IMR-90 (cell line): ENCODE measurements around the gene PM20D2. TPM values are rescaled to one million over a fixed set of nuclear protein-coding genes. Genes with fewer than 3 reads are reported as not detected.

Experiments used
- ATAC-seq: fragments of 200-7000 bp; cut with Tn5 transposase; 2 replicates; pipeline ENCODE4 v1.9.1; 2020; ENCODE audit warnings: low read depth, mild to moderate bottlenecking, moderate library complexity
- BruUV-seq: library from RNA; stranded (reverse); fragments of 400-500 nt; replicated peaks from 2 replicates; lab custom pipeline; 2021; lab: Mats Ljungman, UMichigan
- CTCF ChIA-PET: fragments of 300-600 bp; formaldehyde crosslinking; extraction: SDS; loops from one replicate; lab custom pipeline; 2021; ENCODE audit warnings: antibody characterized with exemption; lab: Yijun Ruan, JAX
- POLR2A ChIA-PET: fragments of 300-600 bp; sonication (Branson Sonifier 250); formaldehyde crosslinking; loops from one replicate; lab custom pipeline; 2022; ENCODE audit warnings: antibody characterized with exemption; ENCODE audit not compliant: unreplicated experiment; lab: Charles Lee
- DNase-seq: peaks from one replicate; pipeline ENCODE4 v3.0.0; 2013
- H2AFZ ChIP-seq: replicated peaks from 2 replicates; pipeline ENCODE3; 2013; ENCODE audit warnings: low read length, mild to moderate bottlenecking; ENCODE audit not compliant: poor library complexity
- H2AK5ac ChIP-seq: 2 replicates; pipeline ENCODE4 v1.6.1; 2013; ENCODE audit warnings: low read depth, low read length, inconsistent platforms
- H2AK9ac ChIP-seq: replicated peaks from 2 replicates; pipeline ENCODE3; 2013; ENCODE audit warnings: mild to moderate bottlenecking, low read depth, low read length, moderate library complexity; ENCODE audit not compliant: poor library complexity
- H2BK120ac ChIP-seq: 2 replicates; pipeline ENCODE4 v1.6.1; 2013; ENCODE audit warnings: low read depth, low read length, inconsistent platforms
- H2BK15ac ChIP-seq: 3 replicates; pipeline ENCODE4 v1.6.1; 2013; ENCODE audit warnings: low read depth, low read length, inconsistent platforms
- H2BK20ac ChIP-seq: 2 replicates; pipeline ENCODE4 v1.6.1; 2013; ENCODE audit warnings: low read depth, mild to moderate bottlenecking, inconsistent platforms, low read length, moderate library complexity
- H2BK5ac ChIP-seq: 2 replicates; pipeline ENCODE4 v1.6.1; 2013; ENCODE audit warnings: mild to moderate bottlenecking, low read depth, low read length, inconsistent platforms; ENCODE audit not compliant: poor library complexity, severe bottlenecking
- H3K14ac ChIP-seq: replicated peaks from 2 replicates; pipeline ENCODE4 v1.6.1; 2013; ENCODE audit warnings: low read depth, low read length, inconsistent platforms
- H3K18ac ChIP-seq: 2 replicates; pipeline ENCODE4 v1.6.1; 2013; ENCODE audit warnings: low read depth, low read length, control low read depth
- H3K23ac ChIP-seq: 2 replicates; pipeline ENCODE4 v1.6.1; 2013; ENCODE audit warnings: low read depth, low read length, inconsistent platforms
- H3K27ac ChIP-seq: 2 replicates; pipeline ENCODE4 v1.5.1; 2013; ENCODE audit warnings: mild to moderate bottlenecking, control low read depth, low read length; ENCODE audit not compliant: insufficient read depth
- H3K27me3 ChIP-seq: 2 replicates; pipeline ENCODE4 v1.6.1; 2013; ENCODE audit warnings: low read length; ENCODE audit not compliant: control insufficient read depth, insufficient read depth
- H3K36me3 ChIP-seq: 2 replicates; pipeline ENCODE4 v1.6.1; 2013; ENCODE audit warnings: low read length, mixed read lengths; ENCODE audit not compliant: control insufficient read depth, insufficient read depth
- H3K4ac ChIP-seq: 2 replicates; pipeline ENCODE4 v1.6.1; 2013; ENCODE audit warnings: low read depth, low read length, inconsistent platforms
- H3K4me1 ChIP-seq: 2 replicates; pipeline ENCODE4 v1.6.1; 2013; ENCODE audit warnings: low read length, mixed read lengths; ENCODE audit not compliant: control insufficient read depth, insufficient read depth
- H3K4me2 ChIP-seq: 2 replicates; pipeline ENCODE4 v1.6.1; 2013; ENCODE audit warnings: low read depth, mild to moderate bottlenecking, control low read depth, low read length, moderate library complexity
- H3K4me3 ChIP-seq: 2 replicates; pipeline ENCODE4 v1.5.1; 2013; ENCODE audit warnings: low read depth, mild to moderate bottlenecking, control low read depth, low read length, moderate library complexity; ENCODE audit not compliant: insufficient read depth
- H3K56ac ChIP-seq: 2 replicates; pipeline ENCODE4 v1.6.1; 2013; ENCODE audit warnings: low read length, inconsistent platforms; ENCODE audit not compliant: insufficient read depth; ENCODE audit errors: extremely low read depth
- H3K79me1 ChIP-seq, 2 experiments: 2 replicates each; pipeline ENCODE4 v1.6.1; 2013; ENCODE audit warnings: low read length in 2 of 2, inconsistent platforms in 1 of 2, low read depth in 1 of 2
- H3K9ac ChIP-seq: 2 replicates; pipeline ENCODE4 v1.6.1; 2013; ENCODE audit warnings: low read depth, low read length, control low read depth
- H3K9me1 ChIP-seq: 2 replicates; pipeline ENCODE4 v1.6.1; 2013; ENCODE audit warnings: low read length, inconsistent platforms; ENCODE audit not compliant: insufficient read depth
- H3K9me3 ChIP-seq: 2 replicates; pipeline ENCODE4 v1.6.1; 2013; ENCODE audit warnings: low read length; ENCODE audit not compliant: control insufficient read depth, insufficient read depth
- H4K20me1 ChIP-seq: 2 replicates; pipeline ENCODE4 v1.6.1; 2013; ENCODE audit warnings: low read length, inconsistent platforms; ENCODE audit not compliant: insufficient read depth
- H4K5ac ChIP-seq: 2 replicates; pipeline ENCODE4 v1.6.1; 2013; ENCODE audit warnings: mild to moderate bottlenecking, low read depth, low read length, control low read depth
- H4K8ac ChIP-seq, 2 experiments: 2 replicates each; pipeline ENCODE4 v1.6.1; 2013; ENCODE audit warnings: low read depth in 2 of 2, low read length in 2 of 2, control low read depth in 1 of 2, inconsistent platforms in 1 of 2
- H4K91ac ChIP-seq: 2 replicates; pipeline ENCODE4 v1.6.1; 2013; ENCODE audit warnings: low read depth, low read length, inconsistent platforms; ENCODE audit not compliant: insufficient read depth
- BHLHE40 ChIP-seq: fragments of 150-350 bp; IDR thresholded peaks from 2 replicates; pipeline ENCODE4 v1.6.1; 2016; ENCODE audit warnings: mild to moderate bottlenecking, low read depth, low read length
- CEBPB ChIP-seq: IDR thresholded peaks from 2 replicates; pipeline ENCODE4 v1.6.1; 2012; ENCODE audit warnings: low read depth, low read length, improper control_type of control experiment
- CHD1 ChIP-seq: IDR thresholded peaks from 2 replicates; pipeline ENCODE4 v1.6.1; 2012; ENCODE audit warnings: low read depth, low read length, improper control_type of control experiment
- CTCF ChIP-seq: conservative IDR thresholded peaks from 2 replicates; pipeline ENCODE4 v1.5.1; 2012; ENCODE audit warnings: mild to moderate bottlenecking, low read depth, low read length, improper control_type of control experiment
- ELK1 ChIP-seq: fragments of 150-350 bp; IDR thresholded peaks from 2 replicates; pipeline ENCODE4 v1.6.1; 2016; ENCODE audit warnings: low read depth, mild to moderate bottlenecking, low read length, moderate library complexity, borderline replicate concordance
- MAFK ChIP-seq: IDR thresholded peaks from 2 replicates; pipeline ENCODE4 v1.6.1; 2012; ENCODE audit warnings: low read depth, low read length, improper control_type of control experiment
- MAZ ChIP-seq: IDR thresholded peaks from 2 replicates; pipeline ENCODE4 v1.6.1; 2012; ENCODE audit warnings: low read depth, mild to moderate bottlenecking, low read length, improper control_type of control experiment, moderate library complexity, borderline replicate concordance
- MXI1 ChIP-seq: IDR thresholded peaks from 2 replicates; pipeline ENCODE4 v1.6.1; 2012; ENCODE audit warnings: low read depth, mild to moderate bottlenecking, low read length, moderate library complexity, borderline replicate concordance
- NFE2L2 ChIP-seq: fragments of 150-350 bp; IDR thresholded peaks from 2 replicates; pipeline ENCODE4 v1.6.1; 2016; ENCODE audit warnings: low read depth, mild to moderate bottlenecking, low read length
- POLR2A ChIP-seq: IDR thresholded peaks from 2 replicates; pipeline ENCODE4 v1.6.1; 2012; ENCODE audit warnings: mild to moderate bottlenecking, low read depth, low read length
- RFX5 ChIP-seq: IDR thresholded peaks from 2 replicates; pipeline ENCODE4 v1.8.0; 2012; ENCODE audit warnings: low read depth, mild to moderate bottlenecking, low read length, moderate library complexity
- SMC3 ChIP-seq: fragments of 150-350 bp; IDR thresholded peaks from 2 replicates; pipeline ENCODE4 v1.6.1; 2016; ENCODE audit warnings: low read depth, mild to moderate bottlenecking, antibody characterized with exemption, low read length, moderate library complexity
- WGBS, 2 experiments: methylation state at CpG; one replicate each; pipeline versions ENCODE4 v1.1.5 to v1.1.7; 2013; ENCODE audit warnings: missing lambda C conversion rate in 2 of 2; ENCODE audit not compliant: insufficient read length in 1 of 2; ENCODE audit errors: extremely low coverage in 2 of 2; 5-methylcytosine and 5-hydroxymethylcytosine counted together
- dilution Hi-C: fragments of 300-500 bp; cut with HindIII; formaldehyde crosslinking; loops from one replicate; pipeline ENCODE4 v1.14.3; 2018; ENCODE audit warnings: low sequenced_read_pairs; ENCODE audit not compliant: unreplicated experiment
- in situ Hi-C: fragments of 300-500 bp; cut with MboI; formaldehyde crosslinking; loops from 3 replicates; pipeline ENCODE4 v1.14.3; 2019; ENCODE audit warnings: low sequenced_read_pairs, inconsistent platforms, mixed read lengths
- intact Hi-C: fragments of 100-400 bp; cut with micrococcal nuclease; formaldehyde crosslinking; loops from 2 replicates; pipeline ENCODE4 v1.10.0; 2022
- polyA plus RNA-seq, 3 experiments: library from polyadenylated mRNA; depleted of rRNA; stranded (reverse); fragments of >200 nt; gene quantifications; 2 replicates each; pipeline ENCODE4 v1.2.3, GENCODE V29; 2012; ENCODE audit warnings: low replicate concordance in 1 of 3
- total RNA-seq: library from RNA; depleted of rRNA; stranded (reverse); fragments of >200 nt; gene quantifications from 2 replicates; pipeline ENCODE4 v1.2.3, GENCODE V29; 2012
- TF ChIP-seq, protein P1 (sequence below): fragments of 150-350 bp; IDR thresholded peaks from 2 replicates; pipeline ENCODE4 v1.6.1; 2017; ENCODE audit warnings: mild to moderate bottlenecking, antibody characterized with exemption, low read length, low read depth

Gene PM20D2
- total and polyA plus RNA-seq, 2 of the 4 experiments (the other 2 are of a cell fraction): 6.0 to 6.5 TPM

GRCh38 chr6:89184344-89184743 lies 38.5 kb downstream of the PM20D2 start:
- Histone ChIP-seq H3K27me3 (peaks cover 8% of the 10 kb centered on the region; the same call in 1 of the 2 replicates), H2AK9ac (no peak overlapping the region)
- CTCF ChIA-PET: no interaction called here

More at GRCh38 chr6:89184344-89184743, 38.5 kb downstream of the PM20D2 start:
- Histone ChIP-seq H3K4me2 (no peak overlapping the region), H4K20me1 (no peaks in the 10 kb centered on the region), H4K5ac (no peak overlapping the region), H3K4ac (no peak overlapping the region), H2BK15ac (no peak overlapping the region), H3K27ac (no peak overlapping the region), H3K14ac (no peak overlapping the region), H3K36me3 (no peaks in the 10 kb centered on the region), H2BK5ac (no peak overlapping the region), H2BK20ac (no peak overlapping the region), H3K56ac (no peak overlapping the region), H2AFZ (no peak overlapping the region), H3K9ac (no peak overlapping the region), H2BK120ac (no peak overlapping the region), H3K18ac (no peak overlapping the region), H3K79me1 (no peaks in the 10 kb centered on the region), H2AK5ac (no peak overlapping the region), H3K23ac (no peak overlapping the region), H3K4me1 (no peaks in the 10 kb centered on the region), H3K9me1 (no peaks in the 10 kb centered on the region), H3K4me3 (no peak overlapping the region), H3K9me3 (no peaks in the 10 kb centered on the region), H4K8ac (no peak overlapping the region), H4K91ac (no peak overlapping the region)
- in situ Hi-C loops (no loop called here), dilution Hi-C loops (no loop called here), intact Hi-C loops (no loop called here)
- no peak for TF ChIP-seq MAZ
- no peak for TF ChIP-seq CEBPB
- TF ChIP-seq ELK1: no peak
- no peak for TF ChIP-seq RFX5
- no peak for TF ChIP-seq CHD1
- TF ChIP-seq BHLHE40: no peak
- no peak for TF ChIP-seq POLR2A
- no peak for TF ChIP-seq NFE2L2
- no peak for TF ChIP-seq MXI1
- TF ChIP-seq SMC3: no peak
- TF ChIP-seq MAFK: no peak
- TF ChIP-seq, protein P1, sequence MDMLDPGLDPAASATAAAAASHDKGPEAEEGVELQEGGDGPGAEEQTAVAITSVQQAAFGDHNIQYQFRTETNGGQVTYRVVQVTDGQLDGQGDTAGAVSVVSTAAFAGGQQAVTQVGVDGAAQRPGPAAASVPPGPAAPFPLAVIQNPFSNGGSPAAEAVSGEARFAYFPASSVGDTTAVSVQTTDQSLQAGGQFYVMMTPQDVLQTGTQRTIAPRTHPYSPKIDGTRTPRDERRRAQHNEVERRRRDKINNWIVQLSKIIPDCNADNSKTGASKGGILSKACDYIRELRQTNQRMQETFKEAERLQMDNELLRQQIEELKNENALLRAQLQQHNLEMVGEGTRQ: no peak
- TF ChIP-seq CTCF: no peak
- POLR2A ChIA-PET: no interaction called here
- DNase-seq: no peak
- no TSS peak for BruUV-seq
- WGBS, 2 experiments: 66% methylated on average over 4 of the region's 9 CpGs; no CpG with 5 or more reads in 1 of the 2 experiments
- no peak for ATAC-seq
